ENCODE data around the gene ORAI3. TPM values are rescaled to one million over a fixed set of nuclear protein-coding genes. Genes with fewer than 3 reads are reported as not detected.

The ORAI3 gene
- total RNA-seq, 1 donor from 2014 or later = 11.8 TPM

DNA sequence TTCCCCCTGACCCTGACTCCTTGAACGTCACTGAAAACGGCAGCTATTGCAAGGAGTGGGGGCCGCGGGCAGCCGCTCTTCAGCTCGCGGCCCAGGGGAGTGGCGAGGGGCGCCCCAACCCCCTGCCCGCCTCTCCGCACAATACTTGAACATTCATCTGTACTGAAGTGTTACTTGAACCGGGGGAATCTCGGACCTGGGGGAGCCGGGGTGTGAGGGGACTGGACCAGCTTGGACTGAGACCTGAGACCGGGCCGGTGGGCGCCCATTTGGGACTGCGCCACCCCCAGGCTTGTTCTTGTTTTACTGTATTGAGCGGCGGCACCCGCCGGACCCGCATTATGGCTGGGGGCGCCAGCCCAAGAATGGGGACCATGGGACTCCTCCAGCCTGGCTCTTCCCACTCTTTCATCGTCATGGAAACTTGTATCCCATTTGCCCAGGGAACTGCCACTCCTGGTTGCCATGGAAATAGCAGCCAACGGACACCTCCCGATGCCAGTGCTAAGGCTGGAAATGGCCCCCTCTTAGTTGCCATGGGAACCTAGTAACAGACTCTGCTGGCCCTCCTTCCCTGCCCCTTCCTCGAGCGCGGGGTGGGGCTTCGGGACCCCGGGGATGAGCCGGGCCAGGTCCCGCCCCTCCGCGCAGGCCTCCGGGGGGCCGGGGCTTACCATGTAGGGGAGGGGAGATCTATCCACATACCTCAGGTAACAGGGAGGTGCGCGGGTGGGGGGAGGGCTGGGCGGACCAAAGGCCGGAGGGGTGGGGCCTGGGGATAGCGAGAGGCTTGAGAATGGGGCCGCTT, 805 bp upstream of the ORAI3 start:
- Mint-ChIP-seq H3K27me3 (no peaks in the 10 kb centered on the region), H3K27ac (no peak overlapping the region), H3K9me3 (no peaks in the 10 kb centered on the region), H3K4me3 (no peak overlapping the region), H3K4me1 (peaks cover 12% of the 10 kb centered on the region), H3K36me3 (ENCODE audit: low read depth) (peaks cover 12% of the 10 kb centered on the region)
- peak; percentile 68 for DNase-seq
- intact Hi-C loops (cut with micrococcal nuclease) = no loop called here

DNA sequence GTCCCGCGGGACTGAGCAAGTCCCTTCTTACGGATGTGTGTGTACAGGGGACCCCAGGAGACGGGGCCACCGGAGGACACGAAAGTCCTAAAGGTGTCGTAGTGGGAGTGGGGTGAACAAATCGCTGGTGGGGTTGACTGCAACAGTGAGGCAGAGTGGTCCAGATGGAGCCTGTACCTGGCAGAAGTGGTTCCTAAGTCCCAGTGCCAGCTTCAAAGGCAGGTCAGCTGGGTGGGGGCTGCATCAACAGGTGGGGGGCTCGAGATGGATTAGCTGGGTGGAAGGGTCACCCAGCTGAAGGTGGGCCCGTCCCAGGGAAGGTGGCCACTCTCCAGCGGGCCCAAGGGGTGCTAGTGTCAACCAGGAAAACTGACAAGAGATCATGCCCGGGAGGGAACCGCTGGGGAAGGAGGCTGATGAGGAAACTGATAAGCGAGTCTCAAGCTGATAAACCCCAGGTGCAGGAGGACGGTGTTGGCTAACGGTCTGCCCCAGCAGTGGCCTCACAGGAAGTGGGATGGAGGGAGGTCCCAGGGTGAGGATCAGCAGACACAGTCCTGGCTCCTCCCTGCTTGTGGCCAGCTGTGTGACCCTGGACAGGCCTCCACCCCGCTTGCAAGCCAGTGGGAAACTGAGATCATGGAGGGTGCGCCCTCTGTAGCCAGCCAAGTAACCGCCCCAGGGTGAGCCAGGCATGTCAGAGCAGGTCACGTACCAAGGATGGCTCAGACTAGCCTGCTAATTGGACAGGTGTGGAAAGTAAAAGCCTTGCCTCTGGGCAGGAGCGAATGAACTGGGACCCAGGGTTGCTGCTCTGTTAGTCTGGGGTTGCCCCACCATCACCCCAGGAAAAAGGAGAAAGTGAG, 1.0 kb downstream of the ORAI3 start:
- Mint-ChIP-seq H3K4me3 (peak overlapping the region; percentile 85), H3K4me1 (peaks cover 14% of the 10 kb centered on the region), H3K36me3 (ENCODE audit: low read depth) (peaks cover 2% of the 10 kb centered on the region), H3K9me3 (no peaks in the 10 kb centered on the region), H3K27me3 (no peaks in the 10 kb centered on the region), H3K27ac (peak overlapping the region; percentile 81)
- peak; percentile 86 for DNase-seq
- intact Hi-C loops (cut with micrococcal nuclease) = loop anchor here (10.0 kb wide), 1 partner anchor 915 kb away; no protein-coding TSS in a partner anchor

DNA sequence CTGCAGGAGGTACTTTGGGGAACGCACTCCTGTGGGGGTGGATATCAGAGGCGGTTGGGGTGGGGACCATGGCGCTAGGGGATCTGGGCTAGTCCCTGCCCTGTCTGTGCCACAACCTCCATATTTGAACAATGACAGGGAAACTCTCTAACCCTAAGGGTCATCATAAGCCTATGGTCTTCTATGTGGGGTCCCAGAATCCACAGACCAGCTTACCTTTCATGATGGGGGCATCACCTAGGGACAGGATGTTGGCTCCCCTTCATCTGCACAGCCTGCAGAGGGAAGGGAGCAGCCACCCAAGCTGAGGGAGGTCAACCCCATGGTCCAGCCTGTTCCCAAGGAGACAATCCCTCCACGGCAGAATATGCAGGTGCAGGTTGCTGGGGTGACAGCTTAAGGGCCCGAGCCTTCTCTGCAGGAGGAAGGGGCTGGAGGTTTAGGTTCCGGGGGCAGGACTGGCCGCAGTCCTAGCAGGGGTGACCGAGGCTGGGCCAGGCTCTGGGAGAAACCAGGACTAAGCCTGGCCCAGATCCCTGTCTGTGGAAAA, 1.7 kb downstream of the ORAI3 start:
- intact Hi-C loops (cut with micrococcal nuclease) = loop anchor here (10.0 kb wide), 1 partner anchor 914 kb away; no protein-coding TSS in a partner anchor
- peaks cover 2% of the 10 kb centered on the region for H3K36me3 Mint-ChIP-seq (ENCODE audit: low read depth)
- peak overlapping the region; percentile 85 for H3K4me3 Mint-ChIP-seq
- H3K9me3 Mint-ChIP-seq = no peaks in the 10 kb centered on the region
- DNase-seq = peak; percentile 58
- H3K27me3 Mint-ChIP-seq = no peaks in the 10 kb centered on the region
- peaks cover 14% of the 10 kb centered on the region for H3K4me1 Mint-ChIP-seq
- H3K27ac Mint-ChIP-seq = peak overlapping the region; percentile 81

DNA sequence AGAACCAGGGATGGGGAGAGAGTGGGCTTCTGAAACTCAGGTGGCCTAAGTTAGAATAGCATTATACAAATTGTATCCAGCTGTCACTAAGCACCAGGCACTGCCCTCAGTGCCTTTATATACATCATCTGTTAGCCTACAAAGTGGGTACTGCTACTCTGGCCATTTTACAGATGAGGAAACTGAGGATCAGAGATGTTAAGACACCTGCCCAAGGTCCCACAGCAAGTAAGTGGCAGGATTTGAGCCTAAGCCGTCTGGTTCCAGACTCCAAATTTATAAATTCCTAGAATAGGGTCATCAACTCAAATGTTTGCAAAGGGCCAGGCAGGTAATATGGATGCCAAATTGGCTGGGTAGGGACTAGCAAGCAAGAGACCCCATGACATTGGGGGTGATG, 2.3 kb downstream of the ORAI3 start:
- intact Hi-C loops (cut with micrococcal nuclease) = loop anchor here (10.0 kb wide), 1 partner anchor 914 kb away; no protein-coding TSS in a partner anchor
- Mint-ChIP-seq H3K4me3 (no peak overlapping the region), H3K9me3 (no peaks in the 10 kb centered on the region), H3K4me1 (peaks cover 19% of the 10 kb centered on the region), H3K27me3 (no peaks in the 10 kb centered on the region), H3K36me3 (ENCODE audit: low read depth) (peaks cover 2% of the 10 kb centered on the region), H3K27ac (no peak overlapping the region)
- no peak for DNase-seq

DNA sequence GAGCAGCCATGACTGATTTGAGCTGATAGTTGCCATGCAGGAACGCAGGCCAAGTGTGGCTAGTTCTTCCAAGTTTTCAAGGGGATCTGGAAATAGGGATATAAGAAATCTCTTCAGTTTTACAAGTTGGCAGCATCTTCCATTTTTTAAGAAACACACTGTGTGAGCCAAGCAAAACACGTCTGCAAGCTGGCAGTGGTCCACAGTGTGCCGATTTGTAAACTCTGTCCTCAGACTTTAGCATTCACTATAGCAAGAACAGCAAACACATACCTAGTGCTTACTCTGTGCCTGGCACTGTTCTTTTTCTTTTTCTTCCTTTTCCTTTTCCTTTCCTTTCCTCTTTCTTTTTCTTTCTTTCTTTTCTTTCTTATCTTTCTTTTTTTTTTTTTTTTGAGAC, 2.9 kb downstream of the ORAI3 start:
- intact Hi-C loops (cut with micrococcal nuclease) = loop anchor here (10.0 kb wide), 1 partner anchor 913 kb away; no protein-coding TSS in a partner anchor
- peaks cover 21% of the 10 kb centered on the region for H3K4me1 Mint-ChIP-seq
- no peaks in the 10 kb centered on the region for H3K9me3 Mint-ChIP-seq
- no peak overlapping the region for H3K27ac Mint-ChIP-seq
- no peaks in the 10 kb centered on the region for H3K36me3 Mint-ChIP-seq (ENCODE audit: low read depth)
- H3K27me3 Mint-ChIP-seq = no peaks in the 10 kb centered on the region
- no peak for DNase-seq
- no peak overlapping the region for H3K4me3 Mint-ChIP-seq

DNA sequence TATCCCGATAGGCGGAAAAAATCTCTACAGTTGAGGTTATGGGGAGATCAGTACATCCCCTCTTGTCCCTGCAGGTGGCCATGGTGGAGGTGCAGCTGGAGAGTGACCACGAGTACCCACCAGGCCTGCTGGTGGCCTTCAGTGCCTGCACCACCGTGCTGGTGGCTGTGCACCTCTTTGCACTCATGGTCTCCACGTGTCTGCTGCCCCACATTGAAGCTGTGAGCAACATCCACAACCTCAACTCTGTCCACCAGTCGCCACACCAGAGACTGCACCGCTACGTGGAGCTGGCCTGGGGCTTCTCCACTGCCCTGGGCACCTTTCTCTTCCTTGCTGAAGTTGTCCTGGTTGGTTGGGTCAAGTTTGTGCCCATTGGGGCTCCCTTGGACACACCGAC, 4.2 kb downstream of the ORAI3 start:
- intact Hi-C loops (cut with micrococcal nuclease) = loop anchor here (10.0 kb wide), 1 partner anchor 912 kb away; no protein-coding TSS in a partner anchor
- H3K27ac Mint-ChIP-seq = no peak overlapping the region
- no peaks in the 10 kb centered on the region for H3K9me3 Mint-ChIP-seq
- peaks cover 24% of the 10 kb centered on the region for H3K4me1 Mint-ChIP-seq
- no peak overlapping the region for H3K4me3 Mint-ChIP-seq
- no peaks in the 10 kb centered on the region for H3K27me3 Mint-ChIP-seq
- DNase-seq = no peak
- peaks cover 2% of the 10 kb centered on the region for H3K36me3 Mint-ChIP-seq (ENCODE audit: low read depth)

DNA sequence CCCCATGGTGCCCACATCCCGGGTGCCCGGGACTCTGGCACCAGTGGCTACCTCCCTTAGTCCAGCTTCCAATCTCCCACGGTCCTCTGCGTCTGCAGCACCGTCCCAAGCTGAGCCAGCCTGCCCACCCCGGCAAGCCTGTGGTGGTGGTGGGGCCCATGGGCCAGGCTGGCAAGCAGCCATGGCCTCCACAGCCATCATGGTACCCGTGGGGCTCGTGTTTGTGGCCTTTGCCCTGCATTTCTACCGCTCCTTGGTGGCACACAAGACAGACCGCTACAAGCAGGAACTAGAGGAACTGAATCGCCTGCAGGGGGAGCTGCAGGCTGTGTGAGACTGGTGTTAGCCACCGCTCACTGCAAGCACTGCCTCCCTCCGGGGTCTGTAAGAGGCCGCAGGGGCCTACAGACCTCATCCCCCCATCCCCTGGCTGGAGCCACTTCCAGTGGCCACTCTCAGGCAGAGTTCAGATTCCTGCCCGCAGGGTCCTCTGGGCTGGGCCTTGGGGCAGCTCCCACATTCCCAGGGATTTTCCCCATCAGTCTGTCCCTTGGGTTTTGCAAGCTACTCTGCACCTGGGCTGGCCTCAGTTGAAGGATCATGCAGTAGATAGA, 4.8 kb downstream of the ORAI3 start:
- Mint-ChIP-seq H3K27me3 (no peaks in the 10 kb centered on the region), H3K27ac (no peak overlapping the region), H3K9me3 (no peaks in the 10 kb centered on the region), H3K4me1 (peaks cover 27% of the 10 kb centered on the region), H3K36me3 (ENCODE audit: low read depth) (peaks cover 5% of the 10 kb centered on the region), H3K4me3 (no peak overlapping the region)
- intact Hi-C loops (cut with micrococcal nuclease) = loop anchor here (10.0 kb wide), 1 partner anchor 911 kb away; no protein-coding TSS in a partner anchor
- peak; percentile 88 for DNase-seq

DNA sequence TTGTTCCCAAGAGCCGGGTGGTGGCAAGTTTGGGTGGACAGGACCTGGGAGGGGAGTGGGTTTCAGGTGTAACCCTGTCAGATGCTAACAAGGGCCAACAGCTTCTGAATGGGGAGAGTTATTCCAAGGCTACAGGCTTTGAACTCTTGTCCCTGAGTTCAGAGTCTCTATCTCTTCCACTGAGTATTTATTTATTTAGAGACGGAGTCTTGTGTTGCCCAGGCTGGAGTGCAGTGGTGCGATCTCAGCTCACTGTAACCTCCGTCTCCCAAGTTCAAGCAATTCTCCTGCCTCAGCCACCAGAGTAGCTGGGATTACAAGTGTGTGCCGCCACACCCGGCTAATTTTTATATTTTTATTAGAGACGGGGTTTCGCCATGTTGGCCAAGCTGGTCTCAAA, 6.1 kb downstream of the ORAI3 start:
- H3K27ac Mint-ChIP-seq = no peak overlapping the region
- no peaks in the 10 kb centered on the region for H3K9me3 Mint-ChIP-seq
- H3K27me3 Mint-ChIP-seq = no peaks in the 10 kb centered on the region
- DNase-seq = no peak
- no peak overlapping the region for H3K4me3 Mint-ChIP-seq
- peaks cover 18% of the 10 kb centered on the region for H3K36me3 Mint-ChIP-seq (ENCODE audit: low read depth)
- peaks cover 34% of the 10 kb centered on the region for H3K4me1 Mint-ChIP-seq
- intact Hi-C loops (cut with micrococcal nuclease) = loop anchor here (5.0 to 10.0 kb wide), 2 partner anchors 162 to 910 kb away; partner anchors contain the start of gene KAT8

DNA sequence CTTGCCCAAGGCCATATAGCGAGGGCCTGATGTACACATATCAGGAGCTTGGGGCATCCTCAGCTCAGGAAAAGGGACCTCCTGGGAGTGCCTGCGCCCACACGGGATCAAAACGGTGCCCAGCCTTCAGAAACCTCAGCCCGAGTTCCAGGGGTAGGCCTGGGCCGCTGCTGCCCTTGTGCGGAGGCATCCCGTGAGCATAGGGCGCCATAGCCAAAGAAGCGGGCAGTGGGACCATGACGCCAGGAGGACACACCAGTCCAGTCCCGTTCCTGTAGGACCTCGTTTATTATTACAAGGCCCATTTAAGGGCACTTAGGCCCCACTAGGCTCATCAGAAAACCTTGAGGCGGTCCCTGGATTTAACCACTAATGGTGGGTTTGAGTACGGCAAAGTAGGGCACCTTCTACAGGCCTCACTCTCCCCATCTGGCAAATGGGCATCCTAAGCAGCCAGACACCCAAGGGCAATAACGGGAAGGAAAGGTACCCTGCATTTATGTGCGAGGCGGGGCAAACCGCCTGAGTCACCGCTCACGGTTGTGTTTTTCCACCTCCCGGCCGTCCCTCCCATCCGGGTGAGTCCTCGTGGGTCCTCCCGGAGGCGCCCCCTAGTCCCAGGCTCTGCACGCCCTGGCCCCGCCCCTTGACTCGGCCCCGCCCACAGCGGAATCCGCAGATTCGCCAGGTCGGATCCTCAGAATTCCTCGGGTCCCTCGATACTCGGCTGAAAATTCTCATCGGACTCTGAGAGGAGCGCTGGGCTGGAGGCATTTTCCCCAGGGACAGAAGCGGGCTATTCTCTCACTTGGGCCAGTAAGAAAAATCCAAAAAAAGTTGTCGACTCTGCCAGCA, 8.0 kb downstream of the ORAI3 start:
- DNase-seq = peak; percentile 96
- intact Hi-C loops (cut with micrococcal nuclease) = loop anchor here (1.0 to 10.0 kb wide), 6 partner anchors 35 to 908 kb away; partner anchors contain the start of genes KAT8, ZNF646 and ZNF668
- H3K4me3 Mint-ChIP-seq = peak overlapping the region; percentile 94
- H3K36me3 Mint-ChIP-seq (ENCODE audit: low read depth) = peaks cover 32% of the 10 kb centered on the region
- H3K9me3 Mint-ChIP-seq = no peaks in the 10 kb centered on the region
- peak overlapping the region; percentile 99 for H3K27ac Mint-ChIP-seq
- peaks cover 32% of the 10 kb centered on the region for H3K4me1 Mint-ChIP-seq
- no peaks in the 10 kb centered on the region for H3K27me3 Mint-ChIP-seq

DNA sequence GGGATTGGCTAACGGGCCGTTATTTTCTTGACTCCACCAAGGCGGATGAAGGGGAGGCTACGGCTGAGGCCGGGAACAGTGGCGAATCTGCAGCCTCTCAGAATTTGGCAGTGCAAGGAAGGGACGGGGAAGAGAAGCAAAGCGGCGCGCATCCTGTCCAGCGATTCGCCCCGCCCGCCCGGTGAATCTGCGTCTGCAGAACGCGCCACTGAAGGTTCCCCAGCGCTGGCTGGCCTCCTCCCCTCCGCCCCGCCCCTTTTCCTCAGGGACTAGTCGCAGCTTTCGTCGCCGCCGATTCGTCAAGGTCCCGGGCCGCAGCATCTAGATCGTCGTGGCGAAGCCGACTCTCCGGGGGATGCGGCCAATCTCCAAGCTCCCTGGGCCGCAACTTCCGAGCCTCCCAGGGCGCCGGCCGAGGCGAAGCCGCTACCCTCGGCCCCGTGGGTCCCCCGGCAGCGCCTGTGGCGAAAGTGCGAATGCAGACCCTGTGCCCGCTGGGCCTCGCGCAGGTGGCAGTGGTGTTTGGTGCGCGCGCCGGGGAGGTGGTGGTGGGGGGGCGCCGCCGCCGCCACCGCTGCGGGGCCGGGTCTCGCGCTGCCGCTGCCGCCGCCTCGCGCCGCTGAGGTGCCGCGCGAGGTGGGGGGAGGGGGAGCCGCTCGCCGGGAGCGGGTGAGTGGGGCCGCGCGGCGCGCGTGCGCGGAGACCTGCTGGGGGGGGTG, 8.7 kb downstream of the ORAI3 start, which contains the start of gene SETD1A:
Gene SETD1A, plus strand, starts transcription at position 299 of the 719 bp plus-strand sequence. CDS start 978 bp downstream, outside the sequence.
- intact Hi-C loops (cut with micrococcal nuclease) = loop anchor here (1.0 to 10.0 kb wide), 6 partner anchors 35 to 907 kb away; partner anchors contain the start of genes KAT8, ZNF646 and ZNF668
- Mint-ChIP-seq H3K27me3 (no peaks in the 10 kb centered on the region), H3K9me3 (no peaks in the 10 kb centered on the region), H3K36me3 (ENCODE audit: low read depth) (peaks cover 38% of the 10 kb centered on the region), H3K4me1 (peaks cover 32% of the 10 kb centered on the region), H3K27ac (peak within 1 kb of the TSS; percentile 99), H3K4me3 (peak within 1 kb of the TSS; percentile 94)
- peak; percentile 99 for DNase-seq

DNA sequence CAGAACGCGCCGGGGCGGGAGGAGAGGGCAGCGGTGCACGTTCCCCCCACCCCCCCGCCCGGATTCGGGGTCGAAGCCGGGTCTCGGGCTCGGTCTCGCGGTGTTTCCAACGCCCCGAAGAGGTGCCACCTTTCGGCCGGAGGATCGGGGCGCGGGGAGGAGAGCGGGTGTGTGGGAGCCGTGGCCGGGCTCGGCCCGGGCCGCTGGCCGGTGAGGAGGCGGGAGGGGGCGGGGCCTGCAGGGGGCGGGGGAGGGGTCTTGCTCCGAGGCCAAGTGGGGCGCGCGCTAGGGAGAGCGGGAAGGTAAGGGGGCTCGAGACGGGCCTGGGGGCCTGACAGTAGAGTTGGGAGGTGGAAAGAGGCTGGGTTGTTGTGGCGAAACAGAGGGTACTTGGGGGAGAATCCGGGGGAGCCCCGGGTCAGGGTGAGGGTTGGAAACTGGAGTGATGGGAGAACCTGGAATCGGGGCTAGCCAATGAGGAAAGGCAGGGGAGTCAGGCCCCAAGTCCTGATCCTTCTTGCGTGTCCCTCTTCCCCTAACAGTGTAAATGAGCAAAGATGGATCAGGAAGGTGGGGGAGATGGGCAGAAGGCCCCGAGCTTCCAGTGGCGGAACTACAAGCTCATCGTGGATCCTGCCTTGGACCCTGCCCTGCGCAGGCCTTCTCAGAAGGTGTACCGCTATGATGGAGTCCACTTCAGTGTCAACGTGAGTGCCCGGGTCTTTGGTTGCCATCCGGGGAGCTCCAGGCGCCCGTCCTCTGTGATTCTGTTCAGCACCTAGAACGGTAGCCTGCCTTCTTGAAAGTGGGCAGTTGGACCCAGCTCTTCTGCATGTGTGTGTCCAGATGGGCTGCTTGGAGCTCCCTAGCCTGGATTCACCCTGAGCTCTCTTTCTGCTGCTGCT, 9.6 kb downstream of the ORAI3 start:
- peaks cover 44% of the 10 kb centered on the region for H3K36me3 Mint-ChIP-seq (ENCODE audit: low read depth)
- peak; percentile 65 for DNase-seq
- intact Hi-C loops (cut with micrococcal nuclease) = loop anchor here (5.0 to 10.0 kb wide), 2 partner anchors 159 to 906 kb away; partner anchors contain the start of gene KAT8

More for the DNA sequence above, 9.6 kb downstream of the ORAI3 start:
- no peaks in the 10 kb centered on the region for H3K27me3 Mint-ChIP-seq
- peak overlapping the region; percentile 92 for H3K27ac Mint-ChIP-seq
- H3K9me3 Mint-ChIP-seq = no peaks in the 10 kb centered on the region
- H3K4me3 Mint-ChIP-seq = peak overlapping the region; percentile 87
- H3K4me1 Mint-ChIP-seq = peaks cover 32% of the 10 kb centered on the region
